ENCODE results near the gene LRGUK.
"Not testable (repeated sequence)": the region's sequence is repeated elsewhere in the genome, so short reads cannot be mapped to it uniquely, and the experiment has no call there.

Gene LRGUK

GRCh38 chr7:134231296-134231695 is 104.2 kb downstream of the LRGUK start:
- in situ Hi-C loops (cut with HindIII; ENCODE audit: low sequenced_read_pairs) = not testable (repeated sequence)

GRCh38 chr7:134234216-134234615 is 107.1 kb downstream of the LRGUK start:
- in situ Hi-C loops (cut with HindIII; ENCODE audit: low sequenced_read_pairs) = no loop called here

GRCh38 chr7:134245253-134245652 is 118.1 kb downstream of the LRGUK start:
- in situ Hi-C loops (cut with HindIII; ENCODE audit: low sequenced_read_pairs) = no loop called here

- in situ Hi-C loops (cut with HindIII; ENCODE audit: low sequenced_read_pairs) = no loop called here
Observed at GRCh38 chr7:134246347-134246746, 119.2 kb downstream of the LRGUK start.

GRCh38 chr7:134246761-134247160 is 119.6 kb downstream of the LRGUK start:
- in situ Hi-C loops (cut with HindIII; ENCODE audit: low sequenced_read_pairs) = no loop called here

- in situ Hi-C loops (cut with HindIII; ENCODE audit: low sequenced_read_pairs) = no loop called here
Observed at GRCh38 chr7:134248196-134248595, 121.1 kb downstream of the LRGUK start.

GRCh38 chr7:134254311-134254710 is 127.2 kb downstream of the LRGUK start:
- in situ Hi-C loops (cut with HindIII; ENCODE audit: low sequenced_read_pairs) = no loop called here

GRCh38 chr7:134255814-134256213 is 128.7 kb downstream of the LRGUK start:
- in situ Hi-C loops (cut with HindIII; ENCODE audit: low sequenced_read_pairs) = no loop called here

GRCh38 chr7:134262322-134262721 is 135.2 kb downstream of the LRGUK start:
- in situ Hi-C loops (cut with HindIII; ENCODE audit: low sequenced_read_pairs) = no loop called here

GRCh38 chr7:134276951-134277350 is 149.8 kb downstream of the LRGUK start:
- in situ Hi-C loops (cut with HindIII; ENCODE audit: low sequenced_read_pairs) = no loop called here

GRCh38 chr7:134278502-134279153 is 151.5 kb downstream of the LRGUK start:
- in situ Hi-C loops (cut with HindIII; ENCODE audit: low sequenced_read_pairs) = no loop called here

GRCh38 chr7:134279336-134279735 is 152.2 kb downstream of the LRGUK start:
- in situ Hi-C loops (cut with HindIII; ENCODE audit: low sequenced_read_pairs) = no loop called here

GRCh38 chr7:134279898-134280297 is 152.8 kb downstream of the LRGUK start:
- in situ Hi-C loops (cut with HindIII; ENCODE audit: low sequenced_read_pairs) = no loop called here

GRCh38 chr7:134280508-134280907 is 153.4 kb downstream of the LRGUK start:
- in situ Hi-C loops (cut with HindIII; ENCODE audit: low sequenced_read_pairs) = no loop called here

- in situ Hi-C loops (cut with HindIII; ENCODE audit: low sequenced_read_pairs) = no loop called here
Observed at GRCh38 chr7:134284011-134284410, 156.9 kb downstream of the LRGUK start.

- in situ Hi-C loops (cut with HindIII; ENCODE audit: low sequenced_read_pairs) = no loop called here
Observed at GRCh38 chr7:134284952-134285351, 157.8 kb downstream of the LRGUK start.

GRCh38 chr7:134287916-134288659 is 160.9 kb downstream of the LRGUK start:
- in situ Hi-C loops (cut with HindIII; ENCODE audit: low sequenced_read_pairs) = no loop called here

GRCh38 chr7:134289423-134289822 is 162.3 kb downstream of the LRGUK start:
- in situ Hi-C loops (cut with HindIII; ENCODE audit: low sequenced_read_pairs) = no loop called here

GRCh38 chr7:134289841-134290240 is 162.7 kb downstream of the LRGUK start:
- in situ Hi-C loops (cut with HindIII; ENCODE audit: low sequenced_read_pairs) = no loop called here

- in situ Hi-C loops (cut with HindIII; ENCODE audit: low sequenced_read_pairs) = no loop called here
Observed at GRCh38 chr7:134290286-134290685, 163.1 kb downstream of the LRGUK start.

GRCh38 chr7:134293002-134293740 is 166.0 kb downstream of the LRGUK start:
- in situ Hi-C loops (cut with HindIII; ENCODE audit: low sequenced_read_pairs) = no loop called here

GRCh38 chr7:134295982-134296381 is 168.8 kb downstream of the LRGUK start:
- in situ Hi-C loops (cut with HindIII; ENCODE audit: low sequenced_read_pairs) = not testable (repeated sequence)

Measured in DLD1 (cell line).